HepG2 (cell line): ENCODE measurements around the gene IGFALS. TPM values are rescaled to one million over a fixed set of nuclear protein-coding genes. Genes with fewer than 3 reads are reported as not detected.

ENCODE experiments used
- AKAP8 ChIP-seq: sonication (generic); formaldehyde crosslinking; IDR thresholded peaks from 2 replicates; pipeline ENCODE4 v1.5.1; 2020; ENCODE audit warnings: mild to moderate bottlenecking, missing genetic modification reagents
- HNF4G ChIP-seq, 2 experiments: sonication (generic) in 1 of 2; formaldehyde crosslinking in 1 of 2; IDR thresholded peaks; 2 replicates each; pipeline versions ENCODE4 v1.4.0 to v1.6.1; 2011 to 2020; ENCODE audit warnings: borderline replicate concordance in 2 of 2, low read depth in 2 of 2, mild to moderate bottlenecking in 2 of 2, low read length in 1 of 2, missing genetic modification reagents in 1 of 2, moderate library complexity in 1 of 2
- MAFG ChIP-seq: sonication (generic); formaldehyde crosslinking; IDR thresholded peaks from 2 replicates; pipeline ENCODE4 v1.5.1; 2020; ENCODE audit warnings: mild to moderate bottlenecking, missing genetic modification reagents
- MIER2 ChIP-seq: IDR thresholded peaks from 2 replicates; pipeline ENCODE4 v1.6.1; 2016; ENCODE audit warnings: missing biosample characterization, missing genetic modification reagents
- NAIF1 ChIP-seq: sonication (generic); formaldehyde crosslinking; IDR thresholded peaks from 2 replicates; pipeline ENCODE4 v1.5.0; 2020; ENCODE audit warnings: mild to moderate bottlenecking, missing genetic modification reagents, borderline replicate concordance
- NR2C2 ChIP-seq: sonication (generic); formaldehyde crosslinking; IDR thresholded peaks from 2 replicates; pipeline ENCODE4 v1.4.0; 2020; ENCODE audit warnings: missing genetic modification reagents, mild to moderate bottlenecking, moderate library complexity, borderline replicate concordance
- POLR2A ChIP-seq, 2 experiments: IDR thresholded peaks; 2 replicates each; pipeline ENCODE4 v1.6.1; 2011; ENCODE audit warnings: low read depth in 2 of 2, low read length in 2 of 2, mild to moderate bottlenecking in 1 of 2, moderate library complexity in 1 of 2; ENCODE audit not compliant: insufficient read depth in 1 of 2
- SMAD9 ChIP-seq: sonication (generic); formaldehyde crosslinking; IDR thresholded peaks from 2 replicates; pipeline ENCODE4 v1.5.1; 2020; ENCODE audit warnings: mild to moderate bottlenecking, missing genetic modification reagents
- SMYD3 ChIP-seq: sonication (generic); formaldehyde crosslinking; IDR thresholded peaks from 2 replicates; pipeline ENCODE4 v1.8.1; 2023; ENCODE audit warnings: mild to moderate bottlenecking, missing genetic modification reagents
- ZNF10 ChIP-seq: sonication (generic); formaldehyde crosslinking; IDR thresholded peaks from 2 replicates; pipeline ENCODE4 v1.4.0; 2020; ENCODE audit warnings: mild to moderate bottlenecking, low read depth, missing genetic modification reagents, borderline replicate concordance
- ZNF891 ChIP-seq: sonication (generic); formaldehyde crosslinking; IDR thresholded peaks from 2 replicates; pipeline ENCODE4 v1.5.0; 2020; ENCODE audit warnings: mild to moderate bottlenecking, missing genetic modification reagents
- polyA plus RNA-seq, 8 experiments: library from polyadenylated mRNA; depleted of rRNA in 3 of 8; stranded (reverse) in 7 of 8; unstranded in 1 of 8; fragments of >200 nt; fragmentation: Illumina TruSeq in 4 of 8; extraction: Trizol in 4 of 8; gene quantifications; 2 replicates each; pipeline versions ENCODE4 v1.2.1 to v1.2.3, GENCODE V29; 2011 to 2016; ENCODE audit warnings: low read depth in 4 of 8, missing spikeins in 1 of 8, mixed read lengths in 1 of 8; ENCODE audit not compliant: insufficient read depth in 1 of 8
- total RNA-seq, 5 experiments: library from RNA; depleted of rRNA; stranded (reverse); fragments of >200 nt; fragmentation: Illumina TruSeq; extraction: Trizol; gene quantifications; 2 replicates each; pipeline ENCODE4 v1.2.3, GENCODE V29; 2016; ENCODE audit warnings: low read depth in 1 of 5
- TF ChIP-seq, protein P1 (sequence below): conservative IDR thresholded peaks from 2 replicates; pipeline ENCODE4 v1.6.1; 2018; ENCODE audit warnings: missing genetic modification reagents
- TF ChIP-seq, protein P2 (sequence below): sonication (generic); formaldehyde crosslinking; IDR thresholded peaks from 2 replicates; pipeline ENCODE4 v1.5.0; 2020; ENCODE audit warnings: mild to moderate bottlenecking, missing genetic modification reagents, borderline replicate concordance
- TF ChIP-seq, protein P3 (sequence below): sonication (generic); formaldehyde crosslinking; IDR thresholded peaks from 2 replicates; pipeline ENCODE4 v1.4.0; 2020; ENCODE audit warnings: mild to moderate bottlenecking, missing genetic modification reagents
- TF ChIP-seq, protein P4 (sequence below): sonication (generic); formaldehyde crosslinking; conservative IDR thresholded peaks from 2 replicates; pipeline ENCODE4 v1.8.0; 2022; ENCODE audit warnings: mild to moderate bottlenecking, moderate library complexity, missing genetic modification reagents
- TF ChIP-seq, protein P5 (sequence below): sonication (generic); formaldehyde crosslinking; IDR thresholded peaks from 2 replicates; pipeline ENCODE4 v1.9.0; 2021; ENCODE audit warnings: missing genetic modification reagents, mild to moderate bottlenecking, borderline replicate concordance

Gene IGFALS
- total and polyA plus RNA-seq, 2 of the 13 experiments (the other 11 are each of a cell fraction or from before 2014, with no cell fraction given), result 0.34 to 2.4 TPM

DNA sequence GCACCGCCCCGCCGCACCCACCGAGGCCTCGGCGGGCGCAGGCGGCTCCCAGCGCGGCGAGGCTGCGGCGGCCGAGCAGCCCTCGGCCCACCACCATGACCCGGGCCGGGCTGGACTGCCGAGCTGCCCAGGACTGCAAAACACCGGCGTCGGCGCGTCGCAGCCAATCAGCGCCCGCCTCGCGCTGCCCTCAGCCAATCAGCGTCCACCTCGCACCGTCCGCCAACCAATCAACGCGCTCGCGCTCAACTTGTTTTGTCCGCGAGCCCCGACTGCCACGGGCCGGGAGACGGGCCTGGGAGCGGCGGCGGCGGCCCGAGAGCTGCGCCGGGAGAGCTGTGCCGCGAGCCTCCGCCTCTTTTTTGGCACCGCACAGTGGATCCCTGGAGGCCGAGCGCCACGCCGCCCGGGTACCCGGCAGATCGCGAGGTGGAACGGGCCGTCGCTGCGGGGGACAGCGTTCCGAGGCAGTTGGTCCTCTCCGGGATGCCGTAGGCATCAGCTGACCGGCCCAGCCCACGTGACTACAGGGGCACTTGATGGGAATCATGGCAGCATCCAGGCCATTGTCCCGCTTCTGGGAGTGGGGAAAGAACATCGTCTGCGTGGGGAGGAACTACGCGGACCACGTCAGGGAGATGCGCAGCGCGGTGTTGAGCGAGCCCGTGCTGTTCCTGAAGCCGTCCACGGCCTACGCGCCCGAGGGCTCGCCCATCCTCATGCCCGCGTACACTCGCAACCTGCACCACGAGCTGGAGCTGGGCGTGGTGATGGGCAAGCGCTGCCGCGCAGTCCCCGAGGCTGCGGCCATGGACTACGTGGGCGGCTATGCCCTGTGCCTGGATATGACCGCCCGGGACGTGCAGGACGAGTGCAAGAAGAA is 33.4 kb upstream of the IGFALS start, which contains the start of the genes FAHD1 and HAGH (continued):
- TF ChIP-seq, protein P1, sequence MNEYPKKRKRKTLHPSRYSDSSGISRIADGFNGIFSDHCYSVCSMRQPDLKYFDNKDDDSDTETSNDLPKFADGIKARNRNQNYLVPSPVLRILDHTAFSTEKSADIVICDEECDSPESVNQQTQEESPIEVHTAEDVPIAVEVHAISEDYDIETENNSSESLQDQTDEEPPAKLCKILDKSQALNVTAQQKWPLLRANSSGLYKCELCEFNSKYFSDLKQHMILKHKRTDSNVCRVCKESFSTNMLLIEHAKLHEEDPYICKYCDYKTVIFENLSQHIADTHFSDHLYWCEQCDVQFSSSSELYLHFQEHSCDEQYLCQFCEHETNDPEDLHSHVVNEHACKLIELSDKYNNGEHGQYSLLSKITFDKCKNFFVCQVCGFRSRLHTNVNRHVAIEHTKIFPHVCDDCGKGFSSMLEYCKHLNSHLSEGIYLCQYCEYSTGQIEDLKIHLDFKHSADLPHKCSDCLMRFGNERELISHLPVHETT (CRISPR knock-in tag), result peak; percentile 89
- TF ChIP-seq SMYD3 (CRISPR knock-in tag), result peak; percentile 62
- peak; percentile 85 for TF ChIP-seq NR2C2 (CRISPR knock-in tag)
- TF ChIP-seq, protein P2, sequence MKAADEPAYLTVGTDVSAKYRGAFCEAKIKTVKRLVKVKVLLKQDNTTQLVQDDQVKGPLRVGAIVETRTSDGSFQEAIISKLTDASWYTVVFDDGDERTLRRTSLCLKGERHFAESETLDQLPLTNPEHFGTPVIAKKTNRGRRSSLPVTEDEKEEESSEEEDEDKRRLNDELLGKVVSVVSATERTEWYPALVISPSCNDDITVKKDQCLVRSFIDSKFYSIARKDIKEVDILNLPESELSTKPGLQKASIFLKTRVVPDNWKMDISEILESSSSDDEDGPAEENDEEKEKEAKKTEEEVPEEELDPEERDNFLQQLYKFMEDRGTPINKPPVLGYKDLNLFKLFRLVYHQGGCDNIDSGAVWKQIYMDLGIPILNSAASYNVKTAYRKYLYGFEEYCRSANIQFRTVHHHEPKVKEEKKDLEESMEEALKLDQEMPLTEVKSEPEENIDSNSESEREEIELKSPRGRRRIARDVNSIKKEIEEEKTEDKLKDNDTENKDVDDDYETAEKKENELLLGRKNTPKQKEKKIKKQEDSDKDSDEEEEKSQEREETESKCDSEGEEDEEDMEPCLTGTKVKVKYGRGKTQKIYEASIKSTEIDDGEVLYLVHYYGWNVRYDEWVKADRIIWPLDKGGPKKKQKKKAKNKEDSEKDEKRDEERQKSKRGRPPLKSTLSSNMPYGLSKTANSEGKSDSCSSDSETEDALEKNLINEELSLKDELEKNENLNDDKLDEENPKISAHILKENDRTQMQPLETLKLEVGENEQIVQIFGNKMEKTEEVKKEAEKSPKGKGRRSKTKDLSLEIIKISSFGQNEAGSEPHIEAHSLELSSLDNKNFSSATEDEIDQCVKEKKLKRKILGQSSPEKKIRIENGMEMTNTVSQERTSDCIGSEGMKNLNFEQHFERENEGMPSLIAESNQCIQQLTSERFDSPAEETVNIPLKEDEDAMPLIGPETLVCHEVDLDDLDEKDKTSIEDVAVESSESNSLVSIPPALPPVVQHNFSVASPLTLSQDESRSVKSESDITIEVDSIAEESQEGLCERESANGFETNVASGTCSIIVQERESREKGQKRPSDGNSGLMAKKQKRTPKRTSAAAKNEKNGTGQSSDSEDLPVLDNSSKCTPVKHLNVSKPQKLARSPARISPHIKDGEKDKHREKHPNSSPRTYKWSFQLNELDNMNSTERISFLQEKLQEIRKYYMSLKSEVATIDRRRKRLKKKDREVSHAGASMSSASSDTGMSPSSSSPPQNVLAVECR (CRISPR knock-in tag), result peak; percentile 99
- peak; percentile 84 to 90 for TF ChIP-seq POLR2A (IDR thresholded peaks at IDR 0.05; ENCODE audit: insufficient read depth in 1 of 2, low read depth in 2 of 2, low read length in 2 of 2)
- no peak for TF ChIP-seq MAFG
- TF ChIP-seq, protein P3, sequence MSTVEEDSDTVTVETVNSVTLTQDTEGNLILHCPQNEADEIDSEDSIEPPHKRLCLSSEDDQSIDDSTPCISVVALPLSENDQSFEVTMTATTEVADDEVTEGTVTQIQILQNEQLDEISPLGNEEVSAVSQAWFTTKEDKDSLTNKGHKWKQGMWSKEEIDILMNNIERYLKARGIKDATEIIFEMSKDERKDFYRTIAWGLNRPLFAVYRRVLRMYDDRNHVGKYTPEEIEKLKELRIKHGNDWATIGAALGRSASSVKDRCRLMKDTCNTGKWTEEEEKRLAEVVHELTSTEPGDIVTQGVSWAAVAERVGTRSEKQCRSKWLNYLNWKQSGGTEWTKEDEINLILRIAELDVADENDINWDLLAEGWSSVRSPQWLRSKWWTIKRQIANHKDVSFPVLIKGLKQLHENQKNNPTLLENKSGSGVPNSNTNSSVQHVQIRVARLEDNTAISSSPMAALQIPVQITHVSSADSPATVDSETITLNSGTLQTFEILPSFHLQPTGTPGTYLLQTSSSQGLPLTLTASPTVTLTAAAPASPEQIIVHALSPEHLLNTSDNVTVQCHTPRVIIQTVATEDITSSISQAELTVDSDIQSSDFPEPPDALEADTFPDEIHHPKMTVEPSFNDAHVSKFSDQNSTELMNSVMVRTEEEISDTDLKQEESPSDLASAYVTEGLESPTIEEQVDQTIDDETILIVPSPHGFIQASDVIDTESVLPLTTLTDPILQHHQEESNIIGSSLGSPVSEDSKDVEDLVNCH (CRISPR knock-in tag), result no peak
- TF ChIP-seq ZNF10 (CRISPR knock-in tag), result no peak
- TF ChIP-seq, protein P4, sequence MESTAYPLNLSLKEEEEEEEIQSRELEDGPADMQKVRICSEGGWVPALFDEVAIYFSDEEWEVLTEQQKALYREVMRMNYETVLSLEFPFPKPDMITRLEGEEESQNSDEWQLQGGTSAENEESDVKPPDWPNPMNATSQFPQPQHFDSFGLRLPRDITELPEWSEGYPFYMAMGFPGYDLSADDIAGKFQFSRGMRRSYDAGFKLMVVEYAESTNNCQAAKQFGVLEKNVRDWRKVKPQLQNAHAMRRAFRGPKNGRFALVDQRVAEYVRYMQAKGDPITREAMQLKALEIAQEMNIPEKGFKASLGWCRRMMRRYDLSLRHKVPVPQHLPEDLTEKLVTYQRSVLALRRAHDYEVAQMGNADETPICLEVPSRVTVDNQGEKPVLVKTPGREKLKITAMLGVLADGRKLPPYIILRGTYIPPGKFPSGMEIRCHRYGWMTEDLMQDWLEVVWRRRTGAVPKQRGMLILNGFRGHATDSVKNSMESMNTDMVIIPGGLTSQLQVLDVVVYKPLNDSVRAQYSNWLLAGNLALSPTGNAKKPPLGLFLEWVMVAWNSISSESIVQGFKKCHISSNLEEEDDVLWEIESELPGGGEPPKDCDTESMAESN (CRISPR knock-in tag), result peak; percentile 79
- TF ChIP-seq ZNF891 (CRISPR knock-in tag), result peak; percentile 93
- TF ChIP-seq SMAD9 (CRISPR knock-in tag), result no peak
- TF ChIP-seq HNF4G (IDR thresholded peaks at IDR 0.05; ENCODE audit: borderline replicate concordance, low read depth, low read length), result peak; percentile 40; the same call in 1 of the 2 replicates
- no peak for TF ChIP-seq HNF4G (CRISPR knock-in tag; IDR thresholded peaks at IDR 0.05; ENCODE audit: borderline replicate concordance, low read depth)
- TF ChIP-seq AKAP8 (CRISPR knock-in tag), result peak; percentile 45; the same call in 1 of the 2 replicates
- TF ChIP-seq, protein P5, sequence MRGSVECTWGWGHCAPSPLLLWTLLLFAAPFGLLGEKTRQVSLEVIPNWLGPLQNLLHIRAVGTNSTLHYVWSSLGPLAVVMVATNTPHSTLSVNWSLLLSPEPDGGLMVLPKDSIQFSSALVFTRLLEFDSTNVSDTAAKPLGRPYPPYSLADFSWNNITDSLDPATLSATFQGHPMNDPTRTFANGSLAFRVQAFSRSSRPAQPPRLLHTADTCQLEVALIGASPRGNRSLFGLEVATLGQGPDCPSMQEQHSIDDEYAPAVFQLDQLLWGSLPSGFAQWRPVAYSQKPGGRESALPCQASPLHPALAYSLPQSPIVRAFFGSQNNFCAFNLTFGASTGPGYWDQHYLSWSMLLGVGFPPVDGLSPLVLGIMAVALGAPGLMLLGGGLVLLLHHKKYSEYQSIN (CRISPR knock-in tag), result no peak
- 0 out of 2 replicates have a peak, but pooled peaks have one; percentile 30 for TF ChIP-seq MIER2 (CRISPR knock-in tag)
- TF ChIP-seq NAIF1 (CRISPR knock-in tag), result no peak; the same call in 1 of the 2 replicates
